Common myeloid progenitor, CD34-positive (primary cell): ENCODE results near the gene PEAK1.
"Not testable (repeated sequence)": the region's sequence is repeated elsewhere in the genome, so short reads cannot be mapped to it uniquely, and the experiment has no call there.

ENCODE experiments used
- CTCF ChIA-PET: fragments of 350-600 bp; sonication (Branson Sonifier 250); formaldehyde crosslinking; loops from one replicate; lab custom pipeline; 2021; ENCODE audit warnings: antibody characterized with exemption; lab: Charles Lee
- POLR2A ChIA-PET: fragments of 350-600 bp; sonication (Branson Sonifier 250); formaldehyde crosslinking; loops from one replicate; lab custom pipeline; 2021; ENCODE audit warnings: antibody characterized with exemption; lab: Charles Lee
- DNase-seq, 3 donors: peaks; one replicate each; pipeline versions ENCODE4 v3.0.0 to v3.0.0-alpha.2; 2013
- H3K27ac ChIP-seq, 2 experiments: 1 replicate in 1 of 2; 2 replicates in 1 of 2; pipeline ENCODE4 v1.7.0; 2013; ENCODE audit warnings: inconsistent platforms in 2 of 2, low read length in 2 of 2, mild to moderate bottlenecking in 2 of 2, low read depth in 1 of 2, moderate library complexity in 1 of 2; ENCODE audit not compliant: severe bottlenecking in 2 of 2, insufficient read depth in 1 of 2, poor library complexity in 1 of 2
- H3K27me3 ChIP-seq, 5 experiments: replicated peaks in 2 of 5; 1 replicate in 3 of 5; 2 replicates in 2 of 5; pipeline versions ENCODE4 v1.6.1 to v1.7.0; 2013; ENCODE audit warnings: low read length in 4 of 5, mild to moderate bottlenecking in 2 of 5, moderate library complexity in 2 of 5, inconsistent platforms in 1 of 5; ENCODE audit not compliant: insufficient read depth in 5 of 5, control insufficient read depth in 4 of 5
- H3K36me3 ChIP-seq, 4 experiments: 1 replicate in 2 of 4; 2 replicates in 2 of 4; pipeline versions ENCODE4 v1.6.1 to v1.7.0; 2013; ENCODE audit warnings: low read length in 3 of 4, control low read depth in 1 of 4, mild to moderate bottlenecking in 1 of 4; ENCODE audit not compliant: control insufficient read depth in 4 of 4, insufficient read depth in 4 of 4
- H3K4me1 ChIP-seq, 4 experiments: 1 replicate in 3 of 4; 2 replicates in 1 of 4; pipeline versions ENCODE4 v1.6.1 to v1.7.1; 2013; ENCODE audit warnings: low read length in 3 of 4, mild to moderate bottlenecking in 3 of 4, control low read depth in 1 of 4, inconsistent platforms in 1 of 4, moderate library complexity in 1 of 4; ENCODE audit not compliant: control insufficient read depth in 4 of 4, insufficient read depth in 4 of 4; ENCODE audit errors: control extremely low read depth in 1 of 4
- H3K4me3 ChIP-seq, 7 experiments: 1 replicate in 4 of 7; 2 replicates in 3 of 7; pipeline versions ENCODE4 v1.5.1 to v1.7.0; 2013; ENCODE audit warnings: mild to moderate bottlenecking in 7 of 7, low read length in 6 of 7, moderate library complexity in 6 of 7, inconsistent platforms in 2 of 7, low read depth in 2 of 7, control low read depth in 1 of 7; ENCODE audit not compliant: insufficient read depth in 4 of 7, control insufficient read depth in 1 of 7; ENCODE audit errors: extremely low read depth in 1 of 7
- H3K9me3 ChIP-seq, 5 experiments: 1 replicate in 4 of 5; 2 replicates in 1 of 5; pipeline versions ENCODE4 v1.6.1 to v1.7.1; 2013; ENCODE audit warnings: low read length in 4 of 5, mild to moderate bottlenecking in 2 of 5, inconsistent platforms in 1 of 5, low read depth in 1 of 5, moderate library complexity in 1 of 5; ENCODE audit not compliant: control insufficient read depth in 4 of 5, insufficient read depth in 2 of 5; ENCODE audit errors: control extremely low read depth in 1 of 5
- WGBS: methylation state at CpG from one replicate; pipeline ENCODE4 v1.1.5; 2013; ENCODE audit not compliant: insufficient coverage; 5-methylcytosine and 5-hydroxymethylcytosine counted together

The PEAK1 gene

GRCh38 chr15:77184352-77184751 is 235.6 kb downstream of the PEAK1 start:
- H3K27me3 ChIP-seq, H3K4me3 ChIP-seq, POLR2A ChIA-PET, H3K27ac ChIP-seq, H3K36me3 ChIP-seq, DNase-seq, H3K9me3 ChIP-seq: not testable (repeated sequence)
- CTCF ChIA-PET = interaction anchor here (1.1 to 5.1 kb wide), 6 partner anchors 8 to 358 kb away, joined by 3 to 80 read pairs (median 26); no protein-coding TSS in a partner anchor
- 100% methylated on average over 4 of the region's 4 CpGs for WGBS
- H3K4me1 ChIP-seq = peaks cover 30 to 61% (median 43%) of the 10 kb centered on the region in 4 experiments

DNA sequence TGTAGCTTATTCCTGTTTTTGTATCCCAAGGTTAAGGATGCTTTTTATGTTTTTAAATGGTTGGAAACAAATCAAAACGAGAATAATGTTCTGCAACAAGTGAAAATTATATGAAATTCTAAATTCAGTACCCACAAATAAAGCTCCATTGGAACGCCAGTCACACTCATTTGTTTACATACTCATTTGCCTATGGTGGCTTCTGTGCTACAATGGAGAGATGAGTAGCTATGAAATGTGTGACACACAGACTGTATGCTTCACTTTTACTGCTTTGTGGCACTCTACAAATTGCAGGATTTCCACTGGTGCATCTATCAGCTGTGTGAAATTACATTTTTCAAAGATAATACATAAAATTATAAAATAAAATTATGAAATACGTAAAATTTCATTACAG is 236.8 kb downstream of the PEAK1 start:
- no peak for DNase-seq
- Histone ChIP-seq H3K27me3 (no peaks in the 10 kb centered on the region), H3K4me1 (peaks cover 23 to 50% (median 35%) of the 10 kb centered on the region in 4 experiments), H3K9me3 (no peaks in the 10 kb centered on the region), H3K27ac (no peak overlapping the region), H3K4me3 (no peak overlapping the region), H3K36me3 (peaks cover 0 to 2% (median 0%) of the 10 kb centered on the region in 4 experiments)
- ChIA-PET POLR2A (no interaction called here), CTCF (interaction anchor here (0.8 to 1.2 kb wide), 6 partner anchors 64 to 360 kb away, joined by 3 to 4 read pairs (median 3); no protein-coding TSS in a partner anchor)
- no CpG with 5 or more reads among the region's 3 CpGs for WGBS

DNA sequence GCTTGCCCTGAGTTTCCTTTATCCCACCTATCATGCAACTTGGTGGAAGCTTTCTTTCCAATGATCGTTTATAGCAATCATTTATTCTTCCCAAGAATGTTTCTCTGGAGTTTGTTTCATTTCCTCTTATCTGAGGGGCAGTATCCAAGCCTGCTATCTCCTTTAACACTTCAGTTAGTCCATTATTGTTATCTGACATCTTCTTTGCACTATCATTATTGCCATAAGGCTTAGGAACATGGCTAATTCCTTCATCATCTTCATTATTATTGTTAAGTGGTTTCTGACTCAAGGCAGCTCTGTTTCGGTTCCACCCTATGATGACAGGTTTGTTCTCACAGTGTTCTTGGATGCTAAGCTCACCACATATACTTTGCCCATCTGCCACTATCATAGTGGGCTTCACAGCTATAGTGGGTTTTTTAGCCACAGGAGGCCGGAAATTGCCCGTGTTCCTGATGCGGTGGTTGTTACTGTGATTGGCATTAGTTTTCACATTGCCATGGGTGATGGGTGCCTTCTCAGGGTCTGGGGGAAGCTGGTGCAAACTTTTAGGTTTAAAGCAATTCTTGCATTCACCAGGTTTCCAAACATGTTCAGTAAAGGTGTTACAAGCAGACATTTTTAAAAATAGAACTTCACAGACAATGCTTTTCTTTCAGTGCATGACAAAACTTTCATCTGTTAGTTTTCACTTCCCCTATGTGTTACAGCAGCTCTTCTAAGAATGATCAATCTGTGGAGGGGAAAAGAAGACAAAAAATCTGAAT is 238.4 kb downstream of the PEAK1 start:
- POLR2A ChIA-PET = no interaction called here
- H3K9me3 ChIP-seq = no peaks in the 10 kb centered on the region
- WGBS = 82% methylated on average over 3 of the region's 5 CpGs
- peaks cover 0 to 2% (median 0%) of the 10 kb centered on the region in 4 experiments for H3K36me3 ChIP-seq
- H3K4me1 ChIP-seq = peaks cover 10 to 34% (median 20%) of the 10 kb centered on the region in 4 experiments
- DNase-seq = peak in 1 of 3 donors; percentile 9
- H3K4me3 ChIP-seq = no peak overlapping the region
- no peak overlapping the region for H3K27ac ChIP-seq
- CTCF ChIA-PET = interaction anchor here (1.1 to 3.0 kb wide), 4 partner anchors 21 to 362 kb away, joined by 3 to 11 read pairs (median 4); no protein-coding TSS in a partner anchor
- H3K27me3 ChIP-seq = no peaks in the 10 kb centered on the region

DNA sequence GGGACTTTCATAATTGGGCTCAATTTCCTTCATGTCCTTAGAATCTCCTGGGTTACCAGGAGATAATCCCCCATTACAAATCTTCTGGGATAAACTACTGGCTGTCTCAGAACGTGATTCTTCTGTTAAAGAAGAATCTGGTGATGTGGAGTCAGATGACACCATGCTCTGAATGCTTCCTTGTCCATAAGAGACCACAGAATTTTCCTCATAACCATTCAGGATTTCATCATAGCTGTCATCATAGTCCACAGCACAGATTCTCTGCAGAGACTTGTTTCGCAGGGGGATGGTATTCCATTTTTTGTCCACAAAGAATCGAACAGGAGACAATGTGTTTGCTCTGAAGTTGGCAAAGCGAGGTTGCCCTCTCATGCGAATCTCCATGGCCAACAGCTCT is 239.1 kb downstream of the PEAK1 start:
- Histone ChIP-seq H3K27ac (no peak overlapping the region), H3K4me1 (peaks cover 10 to 28% (median 16%) of the 10 kb centered on the region in 4 experiments), H3K4me3 (no peak overlapping the region), H3K9me3 (no peaks in the 10 kb centered on the region), H3K36me3 (peaks cover 0 to 2% (median under 1%) of the 10 kb centered on the region in 4 experiments), H3K27me3 (no peaks in the 10 kb centered on the region)
- POLR2A ChIA-PET = no interaction called here
- WGBS = 93% methylated on average over 4 of the region's 5 CpGs
- CTCF ChIA-PET = interaction anchor here (1.1 to 3.0 kb wide), 4 partner anchors 20 to 363 kb away, joined by 3 to 11 read pairs (median 4); no protein-coding TSS in a partner anchor
- no peak for DNase-seq

- H3K27ac ChIP-seq = no peak overlapping the region
- no peak overlapping the region for H3K4me3 ChIP-seq
- peaks cover 0 to 2% (median under 1%) of the 10 kb centered on the region in 4 experiments for H3K36me3 ChIP-seq
- no peak for DNase-seq
- H3K4me1 ChIP-seq = peaks cover 10 to 23% (median 11%) of the 10 kb centered on the region in 4 experiments
- WGBS = 94% methylated on average over 4 of the region's 6 CpGs
- POLR2A ChIA-PET = interaction anchor here (0.6 kb wide), 1 partner anchor 76 kb away, joined by 3 read pairs; no protein-coding TSS in a partner anchor
- H3K27me3 ChIP-seq = no peaks in the 10 kb centered on the region
- H3K9me3 ChIP-seq = no peaks in the 10 kb centered on the region
- CTCF ChIA-PET = interaction anchor here (0.9 to 3.0 kb wide), 6 partner anchors 13 to 363 kb away, joined by 3 to 11 read pairs (median 4); no protein-coding TSS in a partner anchor
These were observed 239.6 kb downstream of the PEAK1 start for GRCh38 chr15:77180270-77180669.

- no peaks in the 10 kb centered on the region for H3K27me3 ChIP-seq
- H3K4me3 ChIP-seq = peak overlapping the region in 1 of 7 experiments; percentile 40
- ChIA-PET CTCF (interaction anchor here (0.6 to 3.0 kb wide), 6 partner anchors 14 to 364 kb away, joined by 3 to 11 read pairs (median 4); no protein-coding TSS in a partner anchor), POLR2A (interaction anchor here (0.6 kb wide), 1 partner anchor 76 kb away, joined by 3 read pairs; no protein-coding TSS in a partner anchor)
- peaks cover 6 to 17% (median 9%) of the 10 kb centered on the region in 4 experiments for H3K4me1 ChIP-seq
- peaks cover 0 to 2% (median under 1%) of the 10 kb centered on the region in 4 experiments for H3K36me3 ChIP-seq
- no peaks in the 10 kb centered on the region for H3K9me3 ChIP-seq
- DNase-seq = peak in 2 of 3 donors; percentile 54 to 62
- H3K27ac ChIP-seq = peak overlapping the region in 1 of 2 experiments; percentile 38
These were observed 240.3 kb downstream of the PEAK1 start for GRCh38 chr15:77179541-77179998.
